NCI-H1092 treated with DMSO at 0.1 percent for 48 hours (cell line): ENCODE results near the gene TAOK1.

Experiments
- DNase-seq: peaks from one replicate; lab custom pipeline; 2025; lab: John Stamatoyannopoulos, UW

TAOK1 gene

DNA sequence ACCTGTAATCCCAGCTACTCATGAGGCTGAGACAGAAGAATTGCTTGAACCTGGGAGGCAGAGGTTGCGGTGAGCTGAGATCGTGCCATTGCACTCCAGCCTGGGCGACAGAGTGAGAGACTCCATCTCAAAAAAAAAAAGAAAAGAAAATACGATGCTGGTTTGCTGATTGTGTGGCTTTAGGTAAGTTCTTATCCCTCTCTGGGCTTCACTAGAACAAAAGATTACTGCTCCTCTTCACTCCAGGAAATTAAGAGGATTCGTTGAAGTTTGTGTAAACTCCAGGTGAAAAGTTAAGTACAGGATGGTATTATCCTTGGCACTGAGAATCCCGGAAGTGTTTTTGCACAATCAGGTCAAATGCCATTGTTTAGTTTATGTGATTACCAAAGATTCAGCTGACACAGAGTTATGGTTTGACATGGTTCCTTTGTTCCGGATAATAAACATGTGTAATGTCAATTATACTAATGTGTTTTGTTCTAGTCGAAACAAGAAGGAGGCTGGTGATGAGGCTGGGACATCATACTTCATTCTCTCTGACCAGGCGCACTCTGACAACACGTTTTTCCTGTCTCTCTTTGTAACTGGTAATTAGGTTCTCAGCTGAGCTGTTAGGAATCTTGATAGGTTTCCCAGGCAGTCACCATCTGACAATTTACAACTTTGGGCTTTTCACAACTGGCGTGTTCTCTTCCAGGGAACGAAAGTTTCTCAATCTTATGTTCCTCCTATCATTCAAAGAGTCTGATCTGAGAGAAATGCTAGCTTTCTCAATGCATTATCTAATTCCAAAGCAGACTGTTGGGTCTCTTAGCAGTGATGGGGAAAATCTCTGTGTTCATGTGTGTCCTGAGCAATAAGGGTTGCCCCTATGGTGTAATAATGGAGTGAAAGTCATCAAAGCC lies 10.8 kb upstream of the TAOK1 start:
- no peak for DNase-seq

DNA sequence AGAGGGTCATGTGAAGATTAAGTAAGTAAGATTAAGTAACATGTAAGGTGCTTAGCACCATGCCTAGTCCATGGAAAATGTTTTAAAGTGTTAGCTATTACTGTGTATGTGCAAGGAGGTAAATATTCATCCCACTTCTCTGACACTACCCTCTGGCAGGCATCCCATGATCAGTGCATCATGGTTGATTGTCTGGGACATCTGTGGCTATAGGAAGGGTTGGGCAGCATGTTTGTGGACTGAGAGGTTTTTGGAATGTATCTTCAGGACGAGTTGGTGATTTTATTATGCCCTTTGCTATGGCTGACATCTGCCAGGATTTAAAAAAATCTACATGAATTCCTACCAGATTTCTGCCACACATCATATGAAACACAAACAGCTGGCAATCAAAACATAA lies 6.5 kb upstream of the TAOK1 start:
- DNase-seq, result no peak

DNA sequence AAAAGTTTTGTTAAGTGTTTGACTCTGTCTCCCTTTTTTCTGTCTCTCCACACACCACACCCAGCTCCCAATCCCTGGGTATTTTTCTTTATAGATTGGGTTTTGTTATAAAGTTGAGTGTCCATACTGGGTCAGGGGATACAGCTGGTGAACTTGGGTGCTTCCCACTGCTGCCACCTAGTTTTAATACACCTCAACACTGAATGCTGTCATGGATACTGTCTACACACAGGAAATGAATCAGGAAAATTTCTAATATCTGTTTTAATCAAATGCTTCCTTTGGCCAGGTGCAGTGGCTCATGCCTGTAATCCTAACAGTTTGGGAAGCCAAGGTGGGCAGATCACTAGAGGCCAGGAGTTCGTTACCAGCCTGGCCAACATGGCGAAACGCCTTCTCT lies 5.3 kb upstream of the TAOK1 start:
- DNase-seq, result no peak

DNA sequence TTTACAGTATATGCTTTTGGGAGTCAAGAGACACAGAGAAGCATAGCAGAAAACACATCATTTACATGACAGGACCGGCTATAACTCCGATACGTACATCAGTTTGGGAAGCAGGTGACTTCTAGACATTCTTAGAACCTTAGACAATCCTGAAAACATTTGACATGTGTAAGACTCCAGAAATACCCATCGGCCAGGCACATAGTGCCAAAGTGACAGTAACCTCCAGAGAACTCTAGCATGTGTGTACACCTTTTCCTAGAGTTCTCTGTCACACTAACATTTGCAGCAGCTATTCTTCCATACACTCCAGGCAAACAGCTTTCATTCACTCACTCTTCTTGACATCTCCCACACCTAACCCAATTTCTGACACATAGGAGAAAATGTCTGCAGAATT lies 3.4 kb upstream of the TAOK1 start:
- no peak for DNase-seq

DNA sequence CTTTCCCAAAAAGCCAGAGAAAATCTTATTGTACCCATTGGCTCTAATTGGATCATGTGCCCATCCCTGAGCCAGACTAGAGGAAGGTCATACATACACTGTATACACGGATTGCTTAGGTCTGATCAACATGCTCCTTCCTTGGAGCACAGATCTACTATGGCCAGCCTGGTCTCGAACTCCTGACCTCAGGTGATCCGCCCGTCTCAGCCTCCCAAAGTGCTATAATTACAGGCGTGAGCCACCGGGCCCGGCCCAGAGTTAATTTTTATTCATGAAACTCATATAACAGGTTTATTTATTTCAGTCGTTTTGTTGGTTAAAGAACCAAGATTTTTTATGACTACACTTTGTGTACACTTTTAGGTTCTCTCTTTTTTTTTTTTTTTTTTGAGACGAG lies 1.2 kb upstream of the TAOK1 start:
- DNase-seq, result no peak

DNA sequence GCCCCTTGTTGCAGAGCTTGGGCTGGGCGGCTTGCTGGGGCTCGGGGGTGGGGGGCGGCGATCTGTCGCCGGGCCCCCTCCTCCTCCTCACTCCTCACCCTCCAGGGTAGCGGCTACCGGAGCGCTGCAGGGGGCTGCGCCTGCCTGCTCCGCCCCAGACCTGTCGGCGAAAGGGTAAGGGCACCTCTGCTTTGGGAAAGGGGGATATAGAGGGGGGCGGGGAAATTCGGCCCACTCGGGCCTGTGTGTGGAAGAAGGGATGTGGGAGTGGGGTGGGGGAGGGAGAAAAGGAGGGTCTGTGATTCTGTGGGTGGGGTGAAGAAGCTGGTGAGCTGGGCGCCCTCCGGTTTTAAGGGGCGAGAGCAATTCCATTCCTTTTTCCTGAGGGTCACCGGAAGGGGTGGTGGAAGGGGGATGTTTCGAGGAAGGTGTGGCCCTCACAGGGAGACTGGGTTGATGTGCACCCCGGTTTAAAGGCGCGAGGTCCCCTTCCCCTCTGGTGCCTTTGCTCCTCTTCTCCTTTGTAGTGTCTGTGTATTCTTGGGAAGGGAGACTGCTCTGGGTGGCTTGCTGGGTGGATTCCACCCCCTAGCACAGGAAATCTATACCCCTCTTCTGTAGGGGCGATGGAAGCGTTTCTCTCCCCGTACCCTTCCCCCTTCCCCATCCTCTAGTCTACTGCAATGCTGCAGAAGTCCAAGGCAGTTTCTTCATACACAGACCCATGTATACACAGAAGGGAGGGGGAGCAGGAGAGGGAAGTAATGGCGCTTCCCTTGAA lies 878 bp downstream of the TAOK1 start:
- DNase-seq, result peak; percentile 22

DNA sequence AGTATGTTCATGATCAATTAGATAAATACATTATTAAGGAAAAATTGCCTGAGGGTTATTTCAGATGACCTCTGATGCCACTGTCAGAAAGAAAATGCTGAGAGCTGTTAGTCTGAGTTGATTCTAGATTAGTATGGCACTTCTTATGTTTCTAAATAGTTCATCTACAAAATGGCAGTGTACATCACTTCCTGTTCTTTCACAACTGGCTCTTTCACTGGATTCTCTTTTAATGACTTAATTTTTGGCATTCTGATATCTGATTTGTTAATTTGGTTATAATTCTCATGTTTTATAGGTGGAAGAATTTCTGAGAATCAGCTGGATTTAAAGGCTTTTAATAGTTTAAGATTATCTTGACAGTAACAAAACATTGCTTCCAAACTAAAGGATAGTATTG lies 3.3 kb downstream of the TAOK1 start:
- no peak for DNase-seq

DNA sequence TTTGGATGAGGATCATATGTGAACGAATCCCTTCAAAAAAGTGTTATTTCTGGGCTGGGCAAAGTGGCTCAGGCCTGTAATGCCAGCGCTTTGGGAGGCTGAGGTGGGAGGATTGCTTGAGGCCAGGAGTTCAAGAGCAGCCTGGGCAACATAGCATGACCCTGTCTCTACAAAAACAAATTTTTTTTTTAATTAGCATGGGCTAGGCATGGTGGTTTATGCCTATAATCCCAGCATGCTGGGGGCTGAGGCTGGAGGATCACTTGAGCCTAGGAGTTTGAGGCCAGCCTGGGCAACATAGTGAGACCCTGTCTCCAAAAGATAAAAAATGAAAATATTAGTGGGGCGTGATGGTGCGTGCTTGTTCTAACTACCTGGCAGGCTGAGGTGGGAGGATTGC lies 4.6 kb downstream of the TAOK1 start:
- no peak for DNase-seq

DNA sequence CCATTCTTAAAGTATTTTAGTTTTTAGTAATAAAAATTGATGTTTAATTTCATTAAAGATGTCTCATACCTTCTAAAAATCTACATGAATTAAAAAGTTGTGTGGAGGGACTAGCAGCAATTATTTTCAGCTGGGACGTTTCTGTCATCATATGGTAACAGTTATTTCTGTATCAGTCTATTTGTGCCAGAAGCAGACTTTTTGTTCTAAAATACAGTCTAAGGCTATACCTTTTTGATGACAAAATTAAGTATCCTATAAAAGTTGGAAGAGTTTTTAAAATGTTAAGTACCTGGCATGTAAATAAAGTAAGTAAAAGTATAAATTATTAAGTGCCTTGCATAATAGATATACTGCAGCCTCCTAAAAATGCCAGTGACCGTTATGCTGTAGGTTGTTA lies 5.9 kb downstream of the TAOK1 start:
- DNase-seq, result no peak

DNA sequence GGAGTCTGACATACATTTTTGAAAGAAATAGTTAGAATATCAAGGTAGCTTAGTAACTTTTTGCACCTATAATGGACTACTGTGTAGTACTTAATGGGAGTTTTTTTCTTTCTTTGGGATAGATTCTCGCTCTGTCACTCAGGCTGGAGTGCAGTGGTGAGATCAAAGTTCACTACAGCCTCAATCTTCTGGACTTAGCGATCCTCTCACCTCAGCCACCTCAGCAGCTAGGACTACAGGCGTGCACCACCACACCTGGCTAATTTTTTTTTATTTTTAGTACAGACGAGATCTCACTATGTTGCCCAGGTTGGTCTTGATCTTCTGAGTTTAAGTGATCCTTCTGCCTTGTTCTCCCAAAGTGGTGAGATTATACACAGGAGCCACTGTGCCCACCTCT lies 9.5 kb downstream of the TAOK1 start:
- no peak for DNase-seq

DNA sequence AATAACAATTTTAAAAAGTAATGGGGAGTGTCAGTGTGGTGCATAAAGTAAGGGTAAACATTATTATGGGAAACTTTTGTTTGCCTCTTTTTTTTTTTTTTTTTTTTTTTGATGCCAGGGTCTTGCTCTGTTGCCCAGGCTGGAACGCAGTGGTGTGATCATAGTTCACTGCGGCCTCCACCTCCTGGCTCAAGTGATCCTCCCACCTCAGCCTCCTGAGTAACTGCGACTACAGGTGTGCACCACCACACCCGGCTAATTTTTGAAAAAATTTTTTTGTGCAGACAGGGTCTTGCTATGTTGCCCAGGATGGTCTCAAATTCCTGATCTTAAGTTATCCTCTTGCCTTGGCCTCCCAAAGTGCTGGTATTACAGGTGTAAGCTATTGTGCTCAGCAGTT lies 10.7 kb downstream of the TAOK1 start:
- no peak for DNase-seq

DNA sequence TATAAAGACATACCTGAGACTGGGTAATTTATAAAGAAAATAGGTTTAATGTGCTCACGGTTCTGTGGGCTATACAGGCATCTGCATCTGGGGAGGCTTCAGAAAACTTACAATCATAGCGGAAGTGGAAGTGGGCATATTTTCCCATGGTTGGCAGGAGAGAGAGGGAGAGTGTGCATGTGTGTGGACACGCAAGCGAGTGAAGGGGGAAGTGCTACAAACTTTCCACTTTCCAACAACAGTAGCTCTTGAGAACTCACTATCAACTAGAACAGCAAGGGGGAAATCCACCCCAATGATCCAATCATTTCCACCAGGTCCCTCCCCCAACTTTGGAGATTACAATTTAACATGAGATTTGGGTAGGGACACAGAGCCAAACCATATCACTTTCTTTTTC lies 11.1 kb downstream of the TAOK1 start:
- DNase-seq, result no peak

DNA sequence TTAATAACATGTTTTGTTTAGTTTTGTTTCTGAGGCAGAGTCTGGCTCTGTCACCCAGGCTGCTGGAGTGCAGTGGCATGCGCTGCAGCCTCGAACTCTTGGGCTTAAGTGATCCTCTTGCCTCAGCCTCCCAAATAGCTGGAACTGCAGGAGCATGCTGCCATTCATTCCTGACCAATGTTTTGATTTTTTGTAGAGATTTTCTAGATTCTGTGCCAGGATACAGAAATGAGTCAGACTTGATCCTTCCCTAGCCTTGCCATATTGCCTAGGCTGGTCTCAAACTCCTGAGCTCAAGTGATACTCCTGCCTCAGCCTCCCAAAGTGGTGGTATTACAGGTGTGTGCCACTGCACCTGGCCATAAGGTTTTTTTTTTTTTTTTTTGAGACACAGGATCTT lies 17.7 kb downstream of the TAOK1 start:
- DNase-seq, result no peak

DNA sequence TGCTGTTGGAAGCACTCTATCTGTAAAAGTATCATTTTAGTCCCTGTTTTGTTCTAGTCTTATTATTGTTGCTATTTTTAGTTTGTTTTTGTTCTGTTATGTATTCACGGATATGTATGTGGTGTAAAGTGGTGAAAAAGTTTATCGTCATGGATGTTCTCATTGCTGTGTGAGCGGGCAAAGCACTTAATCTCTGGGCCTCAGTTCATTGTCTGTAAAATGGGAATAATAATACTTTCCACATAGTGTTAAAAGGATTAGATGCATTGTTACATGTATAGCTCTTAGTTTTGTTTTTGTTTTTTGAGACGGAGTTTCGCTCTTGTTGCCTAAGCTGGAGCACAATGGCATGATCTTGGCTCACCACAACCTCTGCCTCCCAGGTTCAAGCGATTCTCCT lies 19.8 kb downstream of the TAOK1 start:
- no peak for DNase-seq

DNA sequence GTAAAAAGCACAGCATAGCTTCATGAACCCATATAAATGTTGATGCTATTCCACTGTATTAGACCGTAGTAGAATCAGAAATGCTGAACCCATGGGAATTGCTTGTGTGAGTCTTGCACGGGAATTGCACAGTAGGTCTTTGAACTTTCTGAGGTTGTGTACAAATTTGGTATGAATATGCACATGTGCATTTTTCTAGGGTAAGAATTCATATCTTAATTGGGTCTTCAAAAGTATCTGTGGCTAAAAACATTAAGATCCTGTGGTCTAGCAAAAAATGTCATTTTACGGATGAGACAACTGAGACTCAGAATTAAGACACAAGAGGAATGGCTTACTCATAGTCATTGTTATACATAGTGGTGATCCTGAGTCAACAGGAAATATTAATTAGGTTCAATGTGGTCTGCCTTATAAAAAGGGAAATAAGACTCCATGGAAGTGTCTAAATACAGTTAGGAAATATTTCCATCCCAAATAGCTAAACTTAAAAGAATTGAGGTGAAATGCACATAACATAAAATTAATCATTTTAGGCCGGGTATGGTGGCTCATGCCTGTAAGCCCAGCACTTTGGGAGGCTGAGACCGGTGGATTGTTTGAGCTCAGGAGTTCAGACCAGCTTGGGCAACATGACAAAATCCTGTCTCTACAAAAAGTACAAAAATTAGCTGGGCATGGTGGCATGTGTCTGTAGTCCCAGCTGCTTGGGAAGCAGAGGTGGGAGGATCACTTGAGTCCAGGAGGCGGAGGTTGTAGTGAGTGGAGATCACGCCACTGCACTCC lies 22.8 kb downstream of the TAOK1 start:
- no peak for DNase-seq

DNA sequence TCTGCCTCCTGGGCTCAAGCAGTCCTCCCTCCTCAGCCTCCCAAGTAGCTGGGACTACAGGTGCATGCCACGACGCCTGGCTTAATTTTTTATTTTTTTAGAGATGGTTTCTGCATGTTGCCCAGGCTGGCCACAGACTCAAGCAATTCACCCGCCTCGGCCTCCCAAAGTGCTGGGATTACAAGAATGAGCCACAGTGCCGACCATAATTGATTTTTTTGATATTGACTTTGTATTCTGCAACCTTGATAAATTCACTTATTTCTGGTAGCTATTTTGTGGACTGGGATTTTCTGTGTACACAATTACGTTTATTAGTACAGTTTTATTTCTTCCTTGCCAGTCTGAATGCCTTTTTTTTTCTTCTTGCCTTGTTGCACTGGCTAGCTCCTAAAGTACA lies 30.0 kb downstream of the TAOK1 start:
- no peak for DNase-seq

DNA sequence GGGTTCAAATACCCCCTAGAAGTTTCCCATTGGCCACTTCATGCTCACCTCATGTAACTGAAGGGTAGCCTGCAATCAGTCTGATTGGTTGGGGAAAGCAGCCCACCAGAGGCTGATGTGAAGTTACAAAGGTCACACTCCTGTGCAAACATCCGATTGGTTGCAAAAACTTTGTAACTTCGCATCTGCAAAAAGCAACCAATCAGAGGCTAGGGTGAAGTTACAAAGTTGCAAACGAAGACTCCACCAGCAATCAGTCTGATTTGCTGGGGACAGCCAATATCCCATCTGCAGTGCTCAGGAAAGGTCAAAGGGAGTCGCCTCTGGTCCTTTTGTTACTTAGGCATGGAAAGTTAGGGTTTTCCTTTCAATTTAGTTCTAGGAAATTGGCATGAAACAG lies 40.1 kb downstream of the TAOK1 start:
- DNase-seq, result no peak

DNA sequence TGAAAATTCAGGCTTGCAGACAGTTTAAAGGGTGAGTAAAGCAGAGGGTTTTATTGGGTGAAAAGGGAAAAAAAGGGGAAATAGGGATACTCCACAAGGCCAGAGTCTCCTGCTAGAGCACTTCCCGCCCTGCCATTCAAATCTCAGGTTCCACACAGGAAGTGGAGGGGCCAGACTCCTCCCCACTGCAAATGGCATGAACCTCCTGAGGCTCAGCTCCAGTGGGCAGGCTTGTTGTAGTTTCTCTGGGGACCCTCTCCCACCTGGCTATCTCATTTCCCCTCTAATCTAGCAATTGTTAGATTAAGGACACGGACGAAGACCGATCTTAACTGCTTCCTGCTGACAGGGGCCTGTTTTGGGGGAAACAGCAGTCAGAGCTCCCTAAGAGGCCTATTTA lies 43.4 kb downstream of the TAOK1 start:
- DNase-seq, result no peak

DNA sequence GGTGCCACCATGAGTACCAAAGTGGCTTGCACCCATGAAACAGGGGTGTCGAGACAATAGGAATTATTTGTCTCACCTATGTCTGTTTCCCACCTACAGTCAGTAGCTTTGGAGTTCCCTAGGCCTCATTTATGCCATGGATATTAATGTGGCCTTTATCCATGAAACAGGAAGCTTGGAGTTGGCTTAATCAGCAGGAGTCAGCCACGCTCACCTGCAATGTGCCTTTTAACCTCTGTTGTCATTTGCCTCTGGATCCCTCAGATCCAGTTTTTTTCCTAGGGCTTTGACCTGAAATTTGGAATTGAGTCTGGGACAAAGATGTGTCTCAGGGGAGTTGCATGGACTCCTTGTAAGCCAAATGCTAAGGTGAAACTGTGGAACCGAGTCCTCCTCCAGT lies 44.4 kb downstream of the TAOK1 start:
- DNase-seq, result no peak

DNA sequence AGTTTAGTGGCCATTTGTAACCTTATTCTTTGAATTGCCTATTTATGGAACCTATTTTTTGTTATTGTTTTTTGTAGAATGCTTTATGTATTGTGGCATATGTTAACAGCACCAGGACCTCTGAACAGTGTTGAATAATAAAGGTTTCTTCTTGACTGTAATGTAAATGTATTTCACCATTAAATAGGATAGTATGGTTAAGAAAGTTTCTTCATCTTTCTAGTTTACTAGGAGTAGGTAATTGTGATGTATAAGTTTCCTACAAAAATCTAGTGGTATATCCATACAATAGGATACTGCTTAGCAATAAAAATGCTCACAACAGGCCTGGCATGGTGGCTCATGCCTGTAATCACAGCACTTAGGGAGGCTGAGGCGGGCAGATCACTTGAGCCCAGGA lies 52.3 kb downstream of the TAOK1 start:
- no peak for DNase-seq

DNA sequence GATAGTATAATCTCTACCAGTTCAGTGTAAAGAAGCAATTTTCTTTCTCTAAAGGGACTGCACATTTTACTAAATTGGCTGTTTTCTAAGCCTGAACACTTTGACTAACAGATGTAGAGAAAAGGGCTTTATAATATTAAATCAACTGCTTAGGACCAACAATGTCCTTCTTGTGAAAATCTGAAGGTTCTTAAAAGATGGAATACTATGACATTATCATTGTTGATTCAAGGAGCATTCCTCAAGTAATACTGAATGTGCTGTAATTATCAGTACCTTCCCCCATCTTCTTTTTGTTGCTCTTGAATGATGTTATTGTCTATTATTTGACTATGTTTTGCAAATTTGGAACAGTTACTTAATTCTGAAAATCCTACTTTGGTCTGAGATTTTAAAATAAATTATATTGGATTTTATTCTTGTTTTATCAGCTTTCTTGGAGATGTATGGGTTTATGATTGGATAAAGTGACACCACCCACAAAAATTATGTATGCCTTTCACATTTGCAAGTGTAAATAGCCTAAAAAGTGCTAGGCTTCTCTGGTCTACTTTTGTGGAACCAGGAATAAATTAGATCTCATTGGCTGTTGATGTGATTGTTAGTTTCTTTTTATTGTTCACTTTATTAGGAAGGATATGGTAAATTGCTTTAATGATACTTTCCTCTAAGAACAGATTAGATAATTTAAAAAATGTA lies 53.0 kb downstream of the TAOK1 start:
- no peak for DNase-seq

DNA sequence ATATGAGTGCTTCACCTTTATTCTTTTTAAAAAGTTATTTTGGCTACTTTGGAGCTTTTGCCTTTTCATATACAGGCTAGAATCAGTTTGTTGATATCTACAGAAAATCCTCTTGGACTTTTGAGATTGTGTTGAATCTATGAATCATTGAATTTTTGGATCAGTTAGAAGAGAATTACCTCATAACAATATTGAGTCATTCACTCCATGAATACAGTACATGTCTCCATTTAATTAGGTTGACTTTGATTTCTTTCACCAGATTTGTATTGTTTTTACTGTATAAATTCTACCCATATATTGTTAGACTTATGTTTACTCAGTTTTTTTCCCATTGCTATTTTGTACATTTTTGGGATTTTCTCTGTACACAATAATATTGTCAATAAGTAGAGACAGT lies 54.4 kb downstream of the TAOK1 start:
- DNase-seq, result no peak
